GM12875 (cell line): ENCODE measurements around the gene OSBPL8.

Experiments used
- H3K4me3 ChIP-seq: one replicate; pipeline ENCODE4 v1.5.1; 2011; ENCODE audit warnings: low read depth, low read length, control low read depth
- CTCF ChIP-seq: IDR thresholded peaks from 2 replicates; pipeline ENCODE4 v1.5.1; 2011; ENCODE audit warnings: low read depth, mild to moderate bottlenecking, control low read depth, inconsistent platforms, low read length, moderate library complexity, borderline replicate concordance; ENCODE audit not compliant: insufficient read depth

Gene OSBPL8

GRCh38 chr12:76445462-76445861, 114.1 kb downstream of the OSBPL8 start:
- H3K4me3 ChIP-seq: no peak overlapping the region

GRCh38 chr12:76444408-76444984, 115.1 kb downstream of the OSBPL8 start:
- TF ChIP-seq CTCF: no peak
- no peak overlapping the region for H3K4me3 ChIP-seq

More at GRCh38 chr12:76445462-76445861, 114.1 kb downstream of the OSBPL8 start:
- no peak for TF ChIP-seq CTCF

GRCh38 chr12:76441016-76441415, 118.6 kb downstream of the OSBPL8 start:
- no peak overlapping the region for H3K4me3 ChIP-seq
- TF ChIP-seq CTCF: no peak

DNA sequence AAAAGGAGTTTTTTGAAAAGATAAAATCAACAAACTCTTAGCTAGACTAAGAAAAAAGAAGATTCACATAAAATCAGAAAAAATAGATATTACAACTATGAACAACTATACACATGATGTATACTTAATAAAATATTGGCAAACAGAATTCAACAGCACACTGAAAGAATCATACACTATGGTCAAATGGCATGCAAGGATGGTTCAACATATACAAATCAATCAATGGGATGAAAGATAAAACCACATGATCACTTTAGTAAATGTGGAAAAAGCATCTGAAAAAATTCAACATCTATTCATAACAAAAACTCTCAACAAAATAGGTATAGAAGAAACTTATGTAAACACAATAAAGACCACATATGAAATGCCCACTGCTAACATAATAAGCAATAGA, 126.8 kb downstream of the OSBPL8 start:
- no peak for TF ChIP-seq CTCF
- H3K4me3 ChIP-seq: no peak overlapping the region

- no peak for TF ChIP-seq CTCF
- no peak overlapping the region for H3K4me3 ChIP-seq
These were observed 131.5 kb downstream of the OSBPL8 start for GRCh38 chr12:76428117-76428516.

- TF ChIP-seq CTCF: no peak
- no peak overlapping the region for H3K4me3 ChIP-seq
These were observed 133.4 kb downstream of the OSBPL8 start for GRCh38 chr12:76426160-76426559.

DNA sequence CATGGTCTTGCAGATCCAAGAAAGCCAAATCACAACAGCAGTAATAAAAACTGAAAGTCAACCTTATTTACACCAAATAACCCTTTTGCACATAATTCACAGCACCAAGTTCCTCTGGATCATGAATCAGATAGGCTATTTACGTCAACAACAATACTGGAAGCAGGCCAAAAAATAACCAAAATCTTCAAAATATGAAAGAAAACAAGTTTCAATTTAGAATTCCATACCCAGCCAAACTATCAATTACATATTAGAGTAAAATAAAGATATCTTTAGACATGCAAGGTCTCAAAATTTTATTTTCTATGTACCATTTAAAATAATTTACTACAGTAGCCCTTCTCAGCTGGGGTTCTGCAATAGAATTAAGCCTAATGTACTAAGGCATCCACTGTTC, 134.6 kb downstream of the OSBPL8 start:
- no peak overlapping the region for H3K4me3 ChIP-seq
- TF ChIP-seq CTCF: no peak
